Activated gamma-delta T cell treated with anti-CD3 and anti-CD28 coated beads, Interleukin-2, amount 50 U/mL, for 16 hours (primary cell): ENCODE data around the gene ADGRL3.

Source experiments
- DNase-seq: peaks from one replicate; pipeline ENCODE4 v3.0.0-alpha.2; 2020; ENCODE audit warnings: low read depth

The ADGRL3 gene

DNA sequence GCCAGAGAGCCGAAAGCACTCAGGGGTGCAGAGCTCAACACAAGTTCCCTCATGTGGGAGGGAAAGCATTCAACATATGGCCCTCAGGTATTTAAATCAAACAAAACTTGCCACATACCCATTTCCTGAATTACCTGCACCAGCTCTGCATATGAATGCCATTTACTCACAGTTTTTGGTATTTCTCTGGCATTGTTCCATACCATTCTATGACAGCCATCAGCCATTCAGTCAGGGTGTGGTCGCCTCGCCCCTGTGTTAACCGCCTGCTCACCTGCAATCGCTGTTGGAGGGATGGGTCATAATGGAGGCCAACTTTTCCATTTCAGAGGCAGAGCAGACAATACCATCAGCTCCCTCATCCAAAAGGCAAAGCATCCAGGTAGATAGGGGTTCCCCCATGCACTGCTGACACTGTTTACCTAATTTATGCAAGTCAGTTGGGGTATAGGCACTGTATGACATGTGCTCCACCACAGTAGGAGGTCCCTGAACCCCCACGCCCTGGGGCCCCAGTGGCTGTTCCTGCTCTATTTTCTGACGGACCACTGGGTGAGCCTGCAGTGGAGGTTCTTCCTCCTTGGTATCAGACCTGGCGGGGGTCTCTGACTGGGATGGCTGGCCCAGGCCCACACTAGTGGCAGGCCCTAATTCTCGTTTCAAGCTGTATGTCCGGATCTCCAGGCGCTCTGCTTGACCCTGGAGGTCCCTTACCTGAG is 227.1 kb downstream of the ADGRL3 start:
- no peak for DNase-seq

DNA sequence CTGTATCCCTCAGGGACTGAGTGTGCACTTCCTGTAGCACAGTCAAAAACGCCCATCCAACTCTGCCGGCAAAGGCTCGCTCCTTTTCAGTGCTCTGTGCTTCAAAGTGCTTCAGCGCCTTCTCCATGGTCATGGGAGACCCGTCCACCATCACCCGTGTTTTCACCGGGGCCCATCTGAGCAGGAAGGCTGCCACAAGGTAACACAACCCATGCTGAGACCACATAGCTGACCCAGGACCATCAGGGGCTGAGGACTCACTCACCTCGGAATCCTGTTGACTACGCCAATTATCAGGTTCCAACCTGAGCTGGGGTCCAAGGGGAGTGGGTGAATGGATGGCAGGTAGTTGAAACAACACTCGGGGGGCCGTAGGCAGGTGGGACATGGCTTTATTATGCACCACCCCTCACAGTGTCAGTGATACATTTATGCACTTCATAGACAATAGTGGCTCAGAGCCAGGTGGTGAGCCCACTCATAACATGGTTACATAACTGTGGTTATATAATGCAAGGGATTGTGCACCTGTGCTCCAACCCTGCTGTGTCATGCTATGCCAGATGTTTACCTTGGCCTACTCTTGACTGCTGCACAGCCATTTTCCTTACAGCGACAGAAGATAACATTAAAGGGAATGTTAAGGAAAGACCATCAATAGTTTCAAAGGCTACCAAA is 227.8 kb downstream of the ADGRL3 start:
- DNase-seq, result no peak

DNA sequence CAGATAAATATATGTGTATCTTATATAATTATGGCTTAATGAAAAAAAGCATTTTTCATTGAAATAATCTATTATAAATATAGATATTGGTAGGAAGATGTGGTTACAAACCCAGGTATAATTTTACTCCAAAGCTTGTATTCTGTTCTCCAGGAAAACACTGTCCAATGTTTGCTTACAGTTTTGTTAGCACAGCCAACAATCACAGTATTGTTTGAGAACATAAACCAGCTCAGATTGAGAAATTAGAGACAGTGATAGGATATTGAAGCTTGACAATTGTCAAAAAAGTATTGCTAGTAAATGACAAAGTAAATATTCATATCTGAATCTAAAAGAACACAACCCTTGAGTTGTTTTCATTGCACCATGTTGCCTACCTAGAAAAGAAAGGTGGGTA is 228.8 kb downstream of the ADGRL3 start:
- DNase-seq, result no peak

DNA sequence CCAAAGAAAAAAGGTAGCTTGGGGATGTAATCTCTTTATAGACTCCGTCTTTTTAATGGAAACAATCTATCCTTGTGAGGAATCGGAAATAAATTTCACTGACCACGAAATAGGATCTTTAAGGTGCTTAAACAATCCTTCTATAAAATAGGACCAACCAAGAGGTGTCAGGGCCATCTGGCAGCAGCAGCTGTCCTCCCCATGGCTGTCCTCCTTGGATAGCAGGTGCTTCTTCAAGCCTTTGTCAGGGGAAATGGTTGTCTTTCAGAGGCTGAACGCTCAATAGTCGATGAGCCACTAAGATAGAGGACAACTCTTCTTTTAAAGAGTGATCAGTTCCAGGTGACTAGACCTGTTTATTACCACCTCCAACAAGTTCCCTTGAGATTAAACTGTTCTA is 231.0 kb downstream of the ADGRL3 start:
- no peak for DNase-seq

DNA sequence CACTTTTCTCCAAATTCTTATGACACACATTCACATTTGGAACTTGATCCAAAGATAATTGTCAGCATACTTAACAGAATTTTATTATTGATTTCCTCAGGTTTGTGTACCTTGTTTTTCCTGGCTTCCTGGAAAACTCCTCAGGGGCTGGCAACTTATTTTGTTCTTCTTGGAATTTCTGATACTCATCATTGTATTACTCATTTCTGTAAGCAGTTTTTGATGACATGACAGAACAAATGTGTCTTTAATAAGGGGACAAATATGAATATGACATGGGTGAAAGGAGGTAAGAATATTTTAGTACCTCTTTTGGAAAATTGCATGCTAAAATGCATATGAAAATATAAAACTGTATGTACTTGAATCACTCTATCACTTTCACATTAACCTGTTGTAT is 237.8 kb downstream of the ADGRL3 start:
- no peak for DNase-seq

DNA sequence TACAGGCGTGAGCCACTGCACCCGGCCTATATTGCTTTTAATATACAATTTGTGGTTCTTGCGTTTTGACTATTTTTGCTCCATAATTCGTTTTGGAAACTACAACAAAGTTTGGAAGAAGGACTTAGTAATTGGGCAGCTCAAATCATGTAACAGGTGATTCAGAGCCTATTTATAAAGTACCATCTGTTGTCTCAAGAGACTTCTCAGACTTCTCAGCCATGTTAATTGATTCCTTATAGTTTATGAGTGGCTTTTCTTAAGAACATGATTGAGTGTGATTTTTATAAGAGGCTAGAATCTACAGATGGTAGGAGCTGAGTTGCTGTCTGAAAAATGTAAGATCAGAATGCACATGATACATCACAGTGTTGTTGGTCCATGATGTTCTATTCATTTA is 240.2 kb downstream of the ADGRL3 start:
- DNase-seq, result no peak

DNA sequence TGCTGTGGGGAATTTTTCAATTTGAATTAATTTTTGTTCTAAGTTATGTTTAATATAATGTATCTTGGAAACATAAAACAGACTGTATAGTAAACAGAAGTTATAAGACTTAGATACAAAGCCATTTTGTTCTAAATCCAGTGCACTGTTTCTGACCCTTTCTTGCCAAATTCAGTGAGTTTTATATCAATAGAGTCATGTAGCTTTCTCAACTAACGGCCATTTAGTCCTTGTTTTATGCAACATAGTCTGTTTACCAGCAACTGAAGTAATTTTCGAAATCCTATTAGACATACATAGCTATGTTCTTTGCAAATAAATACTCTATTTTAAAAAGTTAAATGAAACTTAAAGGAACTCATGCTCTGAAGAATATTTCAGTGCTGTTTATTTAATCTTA is 242.8 kb downstream of the ADGRL3 start:
- DNase-seq, result no peak

DNA sequence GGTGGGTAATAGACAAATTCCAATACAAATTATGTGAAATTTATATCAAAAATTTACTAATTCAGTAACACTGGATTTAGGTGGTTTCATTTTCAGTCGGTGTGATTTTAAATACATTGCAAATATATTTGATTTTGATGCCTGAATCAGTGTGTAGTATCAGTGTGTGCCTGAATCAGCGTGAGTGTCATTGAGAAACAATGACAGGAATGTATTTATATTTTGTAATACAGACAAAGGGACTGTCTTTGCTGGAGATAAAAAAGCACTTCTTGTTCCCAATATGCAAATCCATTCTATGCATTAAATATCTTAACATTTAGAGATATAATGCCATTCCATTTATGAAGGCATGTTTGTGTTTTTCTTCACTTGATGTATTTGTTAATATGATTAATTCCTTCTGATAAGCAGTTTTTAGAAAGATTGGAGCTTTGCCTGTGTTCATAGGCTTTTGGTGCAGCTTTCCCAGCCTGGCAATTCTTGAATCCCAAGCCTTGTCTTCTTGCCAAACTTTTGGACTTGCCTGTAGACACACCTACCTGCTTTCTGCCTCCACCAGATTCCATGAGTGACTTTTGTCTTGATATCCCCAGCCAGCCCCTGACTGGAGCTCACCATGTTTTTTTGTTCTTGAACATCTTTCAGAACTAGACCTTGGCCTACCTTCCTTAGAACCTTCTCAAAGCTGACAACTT is 243.8 kb downstream of the ADGRL3 start:
- DNase-seq, result no peak

DNA sequence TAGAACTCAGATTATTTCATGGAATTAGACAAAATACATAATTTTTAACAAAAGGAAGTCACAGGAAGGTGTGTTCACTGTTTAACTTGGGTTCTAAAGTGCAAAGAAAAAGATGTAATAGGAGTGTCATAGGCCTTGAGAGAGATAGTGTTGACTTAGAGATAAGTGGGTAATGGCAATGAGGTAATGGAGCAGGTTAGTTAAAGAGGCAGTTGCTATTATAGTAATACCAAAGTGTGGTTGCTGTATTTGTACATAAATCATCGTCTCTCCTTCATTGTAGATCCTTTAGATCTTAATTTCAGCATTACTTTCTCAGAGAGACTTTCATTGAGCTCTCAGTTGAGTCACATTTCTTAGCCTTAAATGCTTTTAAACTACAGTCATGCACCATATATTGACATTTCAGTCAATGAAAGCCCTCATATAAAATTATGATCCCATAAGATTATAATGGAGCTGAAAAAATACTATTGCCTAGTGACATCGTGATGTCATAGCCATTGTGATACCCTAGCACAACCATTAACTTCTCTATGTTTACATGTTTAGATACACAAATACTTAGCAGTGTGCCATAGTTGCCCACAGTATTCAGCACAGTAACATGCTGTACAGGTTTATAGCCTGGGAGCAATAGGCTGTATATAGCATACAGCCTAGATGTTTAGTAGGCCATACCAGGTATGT is 245.4 kb downstream of the ADGRL3 start:
- no peak for DNase-seq

DNA sequence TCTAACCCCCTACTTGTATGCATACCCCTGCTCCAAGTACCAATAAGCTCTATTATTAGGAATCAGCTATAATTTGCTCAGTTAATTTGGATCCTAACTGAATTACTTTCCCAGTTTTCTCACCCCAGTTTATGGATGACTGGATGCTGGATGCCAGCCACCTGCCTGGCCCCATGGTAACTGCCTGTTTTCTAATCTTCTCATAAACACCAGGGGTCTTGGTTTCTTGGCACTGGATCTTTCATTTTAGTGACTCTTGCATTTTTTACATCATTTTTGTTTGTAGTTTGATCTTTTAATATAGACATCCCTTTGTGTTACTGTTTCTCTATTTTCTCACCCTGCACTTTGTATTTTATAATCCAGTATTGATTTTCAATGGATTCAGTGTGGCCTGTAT is 246.8 kb downstream of the ADGRL3 start:
- DNase-seq, result no peak

DNA sequence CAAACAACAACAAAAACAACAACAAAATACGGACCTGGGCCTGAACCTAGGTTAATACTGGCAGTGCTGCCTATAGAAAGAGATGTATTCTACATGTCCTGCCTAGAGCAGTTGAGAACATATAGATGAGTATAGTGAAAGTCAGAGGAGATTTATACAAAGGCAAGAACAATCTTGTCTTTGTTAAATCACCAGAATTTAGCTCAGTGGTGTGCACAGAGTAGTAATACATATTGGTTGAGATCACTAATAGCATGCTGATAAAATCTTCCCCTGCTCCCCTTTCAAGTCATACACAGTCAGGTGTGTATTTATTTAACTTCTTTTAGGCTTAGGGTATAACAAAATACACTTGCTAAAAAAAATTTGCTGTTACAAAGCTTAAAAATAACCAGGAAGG is 247.8 kb downstream of the ADGRL3 start:
- no peak for DNase-seq

DNA sequence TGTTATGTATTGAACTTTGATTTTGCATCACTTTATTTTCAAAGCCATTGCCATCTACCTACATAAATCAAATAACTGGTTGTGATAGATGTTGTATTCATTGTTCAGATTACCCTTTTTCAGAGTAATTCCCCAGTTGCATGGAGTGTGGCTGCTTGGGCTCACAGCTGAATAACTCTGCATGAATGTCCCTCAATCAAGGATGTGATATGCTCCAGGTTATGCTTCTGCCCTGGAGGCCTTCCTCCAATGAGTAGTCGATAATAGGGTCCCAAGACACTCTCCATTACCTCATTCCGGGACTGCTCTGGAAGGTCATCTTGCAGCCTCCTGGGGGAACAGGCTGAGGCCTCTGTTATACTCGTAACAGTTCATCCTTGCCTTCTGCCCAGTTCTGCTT is 251.8 kb downstream of the ADGRL3 start:
- DNase-seq, result no peak

DNA sequence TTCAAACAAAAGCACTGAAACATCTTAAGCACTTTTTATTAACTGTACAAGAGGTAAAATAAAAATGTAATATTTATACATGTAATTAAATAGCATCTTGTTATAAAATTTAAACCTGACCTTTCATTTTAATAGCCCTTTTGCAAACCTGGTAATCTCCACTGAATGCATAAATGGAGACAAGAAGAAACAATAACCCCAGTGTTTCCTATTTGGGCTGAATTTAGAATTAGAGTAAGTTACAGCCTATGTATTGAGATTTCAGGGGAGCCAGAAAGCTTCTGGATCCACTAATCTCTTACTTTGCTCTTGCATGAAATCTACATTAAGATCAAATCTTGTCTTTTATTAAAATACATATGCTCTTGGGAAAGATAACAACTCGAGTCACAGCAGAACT is 261.8 kb downstream of the ADGRL3 start:
- no peak for DNase-seq

DNA sequence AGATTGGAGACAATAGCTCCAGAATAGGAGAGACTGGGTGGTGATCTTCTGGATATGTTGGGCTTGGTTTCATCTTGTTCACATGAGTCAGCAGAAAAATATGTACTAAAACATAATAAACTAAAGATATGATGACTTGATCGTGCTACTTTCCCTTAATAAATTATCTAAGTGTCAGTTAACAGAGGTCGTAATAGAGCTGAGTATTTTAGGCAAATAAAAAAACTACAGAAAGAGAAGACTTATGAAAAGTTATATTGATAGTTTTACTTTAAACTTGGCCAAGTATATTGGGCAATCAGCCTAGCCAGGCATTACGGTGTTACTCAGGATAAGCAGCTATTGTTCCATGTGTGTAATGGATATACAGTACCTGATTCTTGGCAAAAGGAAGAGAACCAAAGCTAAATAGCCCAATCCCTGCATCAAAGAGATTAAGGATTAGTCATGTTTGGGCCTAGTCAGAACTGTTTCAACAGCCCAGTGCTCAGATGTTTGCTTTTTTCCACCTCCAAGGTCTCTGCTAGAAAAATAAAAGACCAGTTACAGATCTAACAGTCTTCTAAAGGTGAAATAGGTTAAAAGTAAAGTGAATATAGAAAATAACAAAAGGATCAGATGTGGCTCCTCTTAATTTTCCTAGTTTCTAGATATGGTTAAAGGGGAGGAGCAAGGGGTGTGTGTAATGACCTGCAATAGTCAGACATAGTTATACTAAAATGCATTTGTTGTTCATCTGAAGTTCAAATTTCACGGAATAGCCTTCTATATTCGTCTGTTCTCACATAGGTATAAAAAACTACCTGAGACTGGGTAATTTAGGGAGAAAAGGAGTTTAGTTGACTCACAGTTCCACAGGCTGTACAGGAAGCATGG is 262.6 kb downstream of the ADGRL3 start:
- no peak for DNase-seq

DNA sequence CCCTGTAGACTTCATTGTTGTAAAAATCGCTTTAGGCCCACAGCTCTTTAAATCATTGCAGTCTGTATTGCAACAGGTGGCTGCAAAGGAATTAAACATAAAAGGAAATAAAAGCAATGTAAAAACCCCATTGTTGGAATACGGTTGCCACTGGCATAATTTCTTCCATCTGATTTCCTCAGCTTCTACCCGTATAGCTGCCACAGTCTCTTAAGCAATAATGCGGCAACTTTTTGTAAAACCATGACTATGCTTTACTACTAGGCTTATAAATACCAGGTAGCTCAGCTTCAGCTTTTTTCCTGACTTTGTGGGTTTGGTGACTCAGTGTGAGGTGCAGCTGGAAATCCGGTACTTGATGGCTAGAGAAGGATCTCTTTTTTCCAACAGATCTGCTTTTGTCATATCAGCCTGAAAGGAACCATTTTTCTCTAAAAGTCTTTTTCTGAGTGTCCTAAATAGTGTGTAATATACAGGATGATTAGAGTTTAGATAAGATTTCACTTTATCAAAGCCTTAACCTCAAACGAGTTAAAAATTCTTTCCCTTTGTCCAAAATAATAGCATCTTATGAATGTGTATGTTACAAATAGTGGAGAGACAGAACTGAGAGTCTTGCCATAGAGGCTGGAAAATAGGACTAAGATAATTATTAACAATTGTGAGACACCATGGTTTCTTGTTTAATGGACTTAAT is 268.0 kb downstream of the ADGRL3 start:
- no peak for DNase-seq

DNA sequence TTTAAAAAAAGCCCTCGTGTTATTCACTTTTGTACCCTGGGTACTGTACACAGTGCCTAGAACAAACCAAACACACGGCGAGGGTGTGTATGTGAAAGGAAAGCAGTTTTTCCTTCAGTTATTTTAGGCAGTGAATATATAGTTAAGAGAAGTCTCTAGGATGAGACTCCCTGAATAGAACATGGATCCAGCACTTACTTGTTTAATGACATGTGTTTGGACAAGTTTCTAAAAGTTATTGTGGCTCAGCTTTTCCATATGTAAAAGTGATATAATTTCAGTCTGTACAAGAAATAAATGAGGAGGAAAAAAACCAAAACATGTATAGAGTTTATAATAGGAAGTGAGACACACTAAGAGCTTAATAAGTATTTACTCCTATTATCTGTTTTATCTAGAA is 273.2 kb downstream of the ADGRL3 start:
- DNase-seq, result no peak

DNA sequence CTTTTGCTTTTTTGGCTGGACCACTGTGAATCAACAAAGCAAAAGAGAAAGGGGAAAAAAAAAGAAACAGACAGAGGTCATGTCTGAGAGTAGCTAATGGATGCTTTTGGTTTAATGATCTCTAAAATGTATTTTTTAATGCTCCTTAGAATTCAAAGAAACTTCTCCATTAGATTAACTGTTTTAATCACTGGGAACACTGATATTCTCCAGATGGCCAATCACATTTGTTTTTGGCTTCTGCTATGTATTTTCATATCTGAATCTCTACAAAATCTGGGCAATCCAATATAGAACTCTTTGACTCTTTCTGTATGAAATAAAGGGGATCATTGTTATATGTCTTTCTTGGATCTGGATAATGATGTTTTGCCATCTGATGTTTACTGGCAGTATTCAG is 278.2 kb downstream of the ADGRL3 start:
- DNase-seq, result no peak

DNA sequence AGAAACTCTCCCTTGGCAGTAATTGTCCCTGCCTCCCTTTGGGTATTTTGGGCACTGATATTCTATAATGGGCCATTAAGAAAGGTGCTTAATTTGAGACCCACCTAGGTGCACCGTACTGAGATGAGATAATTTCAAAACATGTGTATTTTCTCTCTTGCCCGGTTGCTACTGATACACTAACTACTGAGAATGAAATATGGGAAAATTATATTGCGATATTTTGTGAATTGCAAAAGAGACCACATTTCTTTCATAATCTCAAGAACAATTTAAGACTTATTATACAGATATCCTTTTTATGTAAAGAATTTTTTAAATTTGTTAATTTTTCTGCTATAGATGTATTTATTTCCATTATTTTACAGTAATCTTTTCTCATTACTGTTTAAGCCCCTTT is 284.9 kb downstream of the ADGRL3 start:
- DNase-seq, result no peak

DNA sequence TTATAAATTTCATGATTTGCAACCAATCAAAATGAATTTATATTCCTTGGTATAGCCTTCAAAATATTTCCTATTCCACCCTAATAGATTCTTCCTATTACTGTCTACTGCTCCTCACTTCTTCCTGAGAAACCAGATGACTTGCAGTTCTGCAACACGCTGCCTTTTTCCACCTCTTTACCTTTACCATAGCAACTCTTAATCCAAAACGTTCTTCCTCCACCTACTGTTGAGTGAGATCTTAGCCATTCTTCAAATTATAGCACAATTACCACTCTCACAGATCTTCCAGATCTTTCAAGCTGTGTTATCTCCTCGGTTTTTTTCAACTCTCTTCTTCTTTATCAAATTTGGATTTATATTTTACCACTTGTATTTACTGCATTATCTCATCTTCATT is 289.8 kb downstream of the ADGRL3 start:
- DNase-seq, result no peak

DNA sequence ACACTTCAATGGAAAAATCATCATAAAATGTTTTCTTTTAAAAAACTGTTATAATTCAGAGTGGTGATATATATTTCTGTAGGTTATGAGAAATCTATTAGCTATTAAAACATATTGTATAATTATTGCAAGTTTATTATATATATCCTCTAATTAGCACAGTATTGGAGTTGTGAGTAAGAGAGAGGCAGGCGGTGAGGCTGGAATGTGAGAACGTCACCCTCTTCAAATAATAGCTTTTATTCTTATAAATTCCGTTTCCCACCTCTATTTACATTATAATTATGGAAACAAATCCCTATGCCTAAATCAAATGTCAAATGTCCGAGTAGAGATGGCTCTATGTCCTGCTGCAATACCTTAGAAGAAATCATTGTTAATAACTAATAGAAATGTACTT is 292.9 kb downstream of the ADGRL3 start:
- no peak for DNase-seq

DNA sequence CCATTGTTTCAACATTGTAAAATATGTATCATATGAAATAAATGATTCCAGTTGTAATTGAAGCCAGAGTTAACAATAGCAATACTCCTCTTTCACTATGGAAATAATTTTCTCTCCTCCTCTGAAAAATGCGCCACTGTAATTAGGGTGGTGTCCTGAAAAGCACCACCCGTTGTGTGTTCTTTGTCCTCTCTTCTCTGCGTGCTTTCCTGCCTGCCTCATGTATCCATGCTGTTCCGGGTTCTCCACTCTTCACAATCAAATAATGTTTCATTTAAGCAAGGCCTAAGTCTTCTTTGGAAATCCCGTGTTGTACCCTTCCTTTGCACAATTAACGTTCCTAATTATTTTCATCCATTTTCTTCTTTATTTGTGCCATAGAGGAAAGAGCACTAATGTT is 293.3 kb downstream of the ADGRL3 start:
- DNase-seq, result no peak
